Brain microvascular endothelial cell (primary cell): ENCODE results near the gene MAPK8IP2.

Experiments
- DNase-seq: peaks from one replicate; pipeline ENCODE4 v3.0.0-alpha.2; 2020
- H3K27ac ChIP-seq: fragments of 250-450 bp; sonication (Bioruptor Pico); 2 replicates; pipeline ENCODE4 v1.5.1; 2020; ENCODE audit warnings: mild to moderate bottlenecking, moderate library complexity
- H3K27me3 ChIP-seq: fragments of 250-450 bp; sonication (Bioruptor Pico); replicated peaks from 2 replicates; pipeline ENCODE4 v1.5.1; 2020; ENCODE audit warnings: mild to moderate bottlenecking
- H3K36me3 ChIP-seq: fragments of 250-450 bp; sonication (Bioruptor Pico); replicated peaks from 2 replicates; pipeline ENCODE4 v1.5.1; 2020; ENCODE audit warnings: mild to moderate bottlenecking
- H3K4me3 ChIP-seq: 2 replicates; pipeline ENCODE4 v1.5.1; 2011; ENCODE audit warnings: low read depth, mild to moderate bottlenecking, control low read depth, low read length, moderate library complexity
- in situ Hi-C: cut with HindIII; loops from 2 replicates; pipeline ENCODE4 v1.10.0; 2017; ENCODE audit warnings: low sequenced_read_pairs, low pct_ligation_motif_present
- TF ChIP-seq, protein P1 (sequence below): IDR thresholded peaks from 2 replicates; pipeline ENCODE4 v1.5.1; 2011; ENCODE audit warnings: low read depth, mild to moderate bottlenecking, moderate library complexity, low read length, control low read depth, inconsistent platforms; ENCODE audit errors: missing control alignments

MAPK8IP2 gene

DNA sequence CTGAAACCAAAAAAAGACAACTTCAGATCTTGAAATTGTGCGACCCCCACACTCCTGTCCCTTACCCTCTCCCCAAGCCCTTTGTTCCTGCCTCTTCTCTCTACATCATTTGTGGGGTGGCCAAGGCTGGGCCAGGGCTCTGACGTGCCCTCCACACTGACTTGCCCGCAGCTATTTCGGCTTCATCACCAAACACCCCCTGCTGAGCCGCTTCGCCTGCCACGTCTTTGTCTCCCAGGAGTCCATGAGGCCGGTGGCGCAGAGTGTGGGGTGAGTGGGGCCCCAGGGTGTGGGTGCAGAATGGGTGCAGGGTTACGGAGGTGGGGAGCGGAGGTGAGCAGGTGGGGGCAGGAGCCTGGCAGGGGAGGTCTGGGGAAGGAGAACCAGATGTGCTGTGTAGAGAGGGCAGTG, 9.5 kb downstream of the MAPK8IP2 start:
- Histone ChIP-seq H3K27me3 (peaks cover 8% of the 10 kb centered on the region), H3K27ac (no peak overlapping the region), H3K4me3 (no peak overlapping the region), H3K36me3 (no peaks in the 10 kb centered on the region)
- TF ChIP-seq, protein P1, sequence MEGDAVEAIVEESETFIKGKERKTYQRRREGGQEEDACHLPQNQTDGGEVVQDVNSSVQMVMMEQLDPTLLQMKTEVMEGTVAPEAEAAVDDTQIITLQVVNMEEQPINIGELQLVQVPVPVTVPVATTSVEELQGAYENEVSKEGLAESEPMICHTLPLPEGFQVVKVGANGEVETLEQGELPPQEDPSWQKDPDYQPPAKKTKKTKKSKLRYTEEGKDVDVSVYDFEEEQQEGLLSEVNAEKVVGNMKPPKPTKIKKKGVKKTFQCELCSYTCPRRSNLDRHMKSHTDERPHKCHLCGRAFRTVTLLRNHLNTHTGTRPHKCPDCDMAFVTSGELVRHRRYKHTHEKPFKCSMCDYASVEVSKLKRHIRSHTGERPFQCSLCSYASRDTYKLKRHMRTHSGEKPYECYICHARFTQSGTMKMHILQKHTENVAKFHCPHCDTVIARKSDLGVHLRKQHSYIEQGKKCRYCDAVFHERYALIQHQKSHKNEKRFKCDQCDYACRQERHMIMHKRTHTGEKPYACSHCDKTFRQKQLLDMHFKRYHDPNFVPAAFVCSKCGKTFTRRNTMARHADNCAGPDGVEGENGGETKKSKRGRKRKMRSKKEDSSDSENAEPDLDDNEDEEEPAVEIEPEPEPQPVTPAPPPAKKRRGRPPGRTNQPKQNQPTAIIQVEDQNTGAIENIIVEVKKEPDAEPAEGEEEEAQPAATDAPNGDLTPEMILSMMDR = no peak
- DNase-seq = no peak
- in situ Hi-C loops = no loop called here

DNA sequence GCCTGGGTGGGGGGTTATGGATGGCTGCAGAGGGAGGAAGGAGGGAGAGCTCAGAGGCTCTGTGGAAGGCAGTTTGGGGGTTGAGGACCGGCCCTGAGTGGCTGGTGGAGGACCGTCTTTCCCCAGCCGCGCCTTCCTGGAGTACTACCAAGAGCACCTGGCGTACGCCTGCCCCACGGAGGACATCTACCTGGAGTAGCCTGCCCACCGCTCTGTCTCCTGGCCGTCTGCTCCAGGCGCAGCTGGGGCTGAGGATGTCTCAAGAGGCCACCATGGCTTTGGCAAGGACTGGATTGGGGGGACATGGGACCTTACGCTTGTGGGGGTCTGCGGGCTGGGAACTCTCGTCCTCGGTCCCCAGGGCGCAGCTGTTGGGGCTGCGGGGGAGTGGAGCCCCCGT, 10.0 kb downstream of the MAPK8IP2 start:
- DNase-seq = no peak
- Histone ChIP-seq H3K27me3 (peaks cover 7% of the 10 kb centered on the region), H3K27ac (no peak overlapping the region), H3K36me3 (no peaks in the 10 kb centered on the region), H3K4me3 (no peak overlapping the region)
- TF ChIP-seq, protein P1 = no peak
- in situ Hi-C loops = no loop called here

DNA sequence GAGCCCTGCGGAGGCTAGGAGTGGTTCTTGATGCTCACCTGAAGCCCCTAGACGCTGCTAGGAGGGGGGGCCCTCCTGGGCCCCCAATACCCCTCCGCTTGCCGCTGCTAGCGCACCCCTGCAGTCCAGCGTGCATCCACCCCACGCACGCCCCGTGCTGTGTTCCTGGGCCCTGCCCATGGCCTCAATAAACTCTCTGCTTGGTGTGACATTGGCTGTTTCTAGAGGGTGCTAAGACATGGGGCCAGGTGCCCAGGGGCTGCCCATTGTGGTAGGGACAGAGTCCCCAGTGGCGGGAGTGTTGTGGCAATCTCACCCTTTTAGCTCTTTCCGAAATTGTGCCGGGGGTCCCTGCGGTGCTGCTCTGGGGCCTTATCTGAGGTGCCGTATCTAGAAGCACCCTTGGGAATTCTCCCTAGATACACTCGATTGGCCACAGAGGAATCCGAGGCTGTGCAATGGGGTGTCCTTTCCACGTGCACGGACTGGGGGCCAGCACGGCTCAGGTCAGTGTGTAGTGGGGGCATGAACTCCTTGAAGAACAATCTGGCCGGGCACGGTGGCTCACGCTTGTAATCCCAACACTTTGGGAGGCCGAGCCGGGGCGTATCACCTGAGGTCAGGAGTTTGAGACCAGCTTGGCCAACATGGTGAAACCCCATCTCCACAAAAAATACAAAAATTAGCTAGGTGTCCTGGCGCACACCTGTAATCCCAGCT, 10.9 kb downstream of the MAPK8IP2 start:
- H3K36me3 ChIP-seq = no peaks in the 10 kb centered on the region
- peaks cover 5% of the 10 kb centered on the region for H3K27me3 ChIP-seq
- in situ Hi-C loops = no loop called here
- TF ChIP-seq, protein P1 = no peak
- H3K4me3 ChIP-seq = no peak overlapping the region
- no peak overlapping the region for H3K27ac ChIP-seq
- no peak for DNase-seq

DNA sequence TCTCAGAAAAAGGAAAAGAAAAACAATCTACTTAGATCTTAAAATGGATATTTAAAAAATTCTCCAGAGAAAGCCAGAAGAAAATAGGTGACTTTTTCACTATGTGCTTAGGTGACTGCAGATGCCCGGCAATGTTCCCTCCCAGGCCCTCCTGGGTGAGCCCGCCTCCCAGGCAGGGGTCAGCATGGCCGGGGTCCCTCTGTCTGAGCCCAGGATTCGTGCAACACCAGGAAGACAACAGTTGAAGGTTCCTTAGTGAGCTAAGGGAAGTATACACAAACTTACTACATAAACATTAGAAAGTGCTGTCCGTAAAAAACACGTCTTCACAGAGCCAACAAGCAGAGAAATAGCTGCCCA, 11.6 kb downstream of the MAPK8IP2 start:
- Histone ChIP-seq H3K4me3 (no peak overlapping the region), H3K27ac (no peak overlapping the region), H3K36me3 (no peaks in the 10 kb centered on the region), H3K27me3 (peaks cover 5% of the 10 kb centered on the region)
- DNase-seq = no peak
- in situ Hi-C loops = no loop called here
- TF ChIP-seq, protein P1 = no peak

DNA sequence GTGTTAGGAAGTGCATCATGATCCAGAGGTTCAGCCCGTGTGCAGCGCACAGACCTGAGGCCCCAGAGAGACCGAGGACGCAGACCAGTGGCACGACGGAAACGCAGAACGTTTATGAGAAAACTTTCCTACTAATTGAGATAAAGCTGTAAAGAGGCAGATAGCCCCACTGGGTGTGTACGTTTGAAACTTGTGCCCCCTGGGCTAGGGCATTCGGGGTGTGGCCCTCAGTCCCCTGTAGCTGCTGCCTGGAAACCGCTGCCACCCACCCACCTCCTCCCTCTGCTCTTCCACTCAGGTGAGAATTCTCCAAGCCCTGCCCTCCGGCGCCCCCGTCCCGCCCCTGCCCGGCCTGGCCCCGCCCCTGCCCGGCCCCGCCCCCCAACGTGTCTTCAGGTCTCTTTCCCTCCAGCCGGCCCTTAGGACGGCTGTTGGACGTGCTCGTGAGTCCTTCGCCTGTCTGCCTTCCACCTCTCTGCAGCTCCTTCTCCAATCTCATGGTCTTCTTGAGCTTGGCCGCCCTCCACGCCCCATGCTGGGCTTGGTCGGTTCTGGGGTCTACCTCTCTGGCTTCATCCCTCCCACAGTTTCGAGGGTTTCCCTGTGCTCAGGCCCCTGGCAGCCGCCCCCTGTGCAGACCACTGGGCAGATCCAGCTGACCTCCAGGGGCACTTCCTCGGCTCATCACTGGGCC, 12.1 kb downstream of the MAPK8IP2 start:
- Histone ChIP-seq H3K36me3 (no peaks in the 10 kb centered on the region), H3K27ac (no peak overlapping the region), H3K27me3 (peaks cover under 1% of the 10 kb centered on the region), H3K4me3 (no peak overlapping the region)
- TF ChIP-seq, protein P1 = no peak
- no peak for DNase-seq
- in situ Hi-C loops = no loop called here
